GM12878 (cell line): ENCODE data around the gene DCBLD2. TPM values are rescaled to one million over a fixed set of nuclear protein-coding genes. Genes with fewer than 3 reads are reported as not detected.

Experiments
- ATAC-seq: fragments of 200-7000 bp; cut with Tn5 transposase; 3 replicates; pipeline ENCODE4 v1.9.1; 2020; ENCODE audit warnings: mild to moderate bottlenecking, moderate library complexity
- BruUV-seq: library from RNA; stranded (reverse); fragments of 400-500 nt; replicated peaks from 2 replicates; lab custom pipeline; 2021; lab: Mats Ljungman, UMichigan
- CTCF ChIA-PET: fragments of 300-600 bp; sonication (Branson Sonifier 250); formaldehyde crosslinking; extraction: SDS; loops from one replicate; lab custom pipeline; 2021; ENCODE audit warnings: inconsistent platforms; lab: Yijun Ruan, JAX
- POLR2A ChIA-PET: fragments of 350-600 bp; formaldehyde crosslinking; extraction: SDS; loops from one replicate; lab custom pipeline; 2021; ENCODE audit warnings: inconsistent platforms; lab: Charles Lee
- RAD21 ChIA-PET: fragments of 300-600 bp; sonication (Branson Sonifier 250); formaldehyde crosslinking; loops from one replicate; lab custom pipeline; 2023; ENCODE audit warnings: antibody characterized with exemption; ENCODE audit not compliant: unreplicated experiment; lab: Charles Lee
- SMC1A ChIA-PET: fragments of 300-600 bp; sonication (Branson Sonifier 250); formaldehyde crosslinking; loops from one replicate; lab custom pipeline; 2023; ENCODE audit not compliant: unreplicated experiment, uncharacterized antibody; lab: Charles Lee
- DNase-seq: peaks from one replicate; pipeline ENCODE4 v3.0.0-alpha.2; 2011; ENCODE audit warnings: low read depth, low spot score
- FAIRE-seq: peaks from 3 replicates; lab custom pipeline; 2011; peaks lifted over from hg19 to GRCh38; lab: Jason Lieb, UNC
- H2AFZ ChIP-seq: 2 replicates; pipeline ENCODE4 v1.6.0; 2011; ENCODE audit warnings: low read depth, low read length, control low read depth; ENCODE audit not compliant: control insufficient read depth
- H3K27ac ChIP-seq: 2 replicates; pipeline ENCODE4 v1.5.1; 2011; ENCODE audit warnings: control low read depth; ENCODE audit not compliant: control insufficient read depth, insufficient read depth
- H3K27me3 ChIP-seq, 2 experiments: replicated peaks in 1 of 2; 2 replicates each; pipeline versions ENCODE4 v1.6.0 to v1.6.1; 2011; ENCODE audit warnings: low read length in 1 of 2; ENCODE audit not compliant: control insufficient read depth in 2 of 2, insufficient read depth in 2 of 2
- H3K36me3 ChIP-seq, 2 experiments: 2 replicates each; pipeline ENCODE4 v1.5.1; 2011; ENCODE audit warnings: low read length in 1 of 2; ENCODE audit not compliant: control insufficient read depth in 2 of 2, insufficient read depth in 2 of 2
- H3K4me1 ChIP-seq: 2 replicates; pipeline ENCODE4 v1.6.1; 2011; ENCODE audit warnings: mild to moderate bottlenecking, low read length, moderate library complexity, mixed read lengths; ENCODE audit not compliant: control insufficient read depth, insufficient read depth
- H3K4me2 ChIP-seq: 2 replicates; pipeline ENCODE4 v1.6.0; 2011; ENCODE audit warnings: control low read depth; ENCODE audit not compliant: control insufficient read depth, insufficient read depth
- H3K4me3 ChIP-seq: fragments of 200-600 bp; sonication (generic); 2 replicates; pipeline ENCODE4 v1.5.1; 2016
- H3K79me2 ChIP-seq: 2 replicates; pipeline ENCODE4 v1.6.0; 2011; ENCODE audit warnings: low read length; ENCODE audit not compliant: control insufficient read depth, insufficient read depth
- H3K9ac ChIP-seq: 2 replicates; pipeline ENCODE4 v1.8.0; 2011; ENCODE audit warnings: low read length, control low read depth, mixed read lengths; ENCODE audit not compliant: control insufficient read depth, insufficient read depth
- H3K9me3 ChIP-seq: replicated peaks from 3 replicates; pipeline ENCODE4 v1.5.1; 2011; ENCODE audit warnings: mild to moderate bottlenecking, low read length; ENCODE audit not compliant: control insufficient read depth, insufficient read depth
- H4K20me1 ChIP-seq: 2 replicates; pipeline ENCODE4 v1.6.0; 2011; ENCODE audit not compliant: control insufficient read depth, insufficient read depth
- CHD4 ChIP-seq: fragments of 200-600 bp; sonication (generic); IDR thresholded peaks from 2 replicates; pipeline ENCODE4 v1.6.1; 2016; ENCODE audit warnings: mild to moderate bottlenecking
- CUX1 ChIP-seq: IDR thresholded peaks from 2 replicates; pipeline ENCODE4 v1.6.1; 2012; ENCODE audit warnings: improper control_type of control experiment, low read depth, low read length; ENCODE audit not compliant: insufficient replicate concordance
- GABPA ChIP-seq: IDR thresholded peaks from 2 replicates; pipeline ENCODE4 v1.6.1; 2014; ENCODE audit warnings: antibody characterized with exemption, low read depth, mild to moderate bottlenecking, inconsistent platforms
- IKZF2 ChIP-seq, 2 experiments: fragments of 450-650 bp; IDR thresholded peaks; 2 replicates each; pipeline ENCODE4 v1.6.1; 2017; ENCODE audit warnings: mild to moderate bottlenecking in 2 of 2, moderate library complexity in 2 of 2
- KLF5 ChIP-seq: fragments of 450-650 bp; IDR thresholded peaks from 2 replicates; pipeline ENCODE4 v1.6.1; 2014; ENCODE audit warnings: mild to moderate bottlenecking; ENCODE audit not compliant: partially characterized antibody
- MYC ChIP-seq: IDR thresholded peaks from 2 replicates; pipeline ENCODE4 v1.6.1; 2011; ENCODE audit warnings: mild to moderate bottlenecking, low read length, moderate library complexity, inconsistent platforms; ENCODE audit not compliant: insufficient read depth, insufficient replicate concordance, insufficient read length, severe bottlenecking
- TCF7 ChIP-seq: IDR thresholded peaks from 2 replicates; pipeline ENCODE4 v1.6.1; 2014; ENCODE audit warnings: antibody characterized with exemption, borderline replicate concordance
- WGBS: methylation state at CpG from one replicate; pipeline ENCODE4 v1.1.6; 2016; ENCODE audit warnings: low lambda C conversion rate; ENCODE audit not compliant: insufficient replicate concordance, insufficient coverage; ENCODE audit errors: missing lambda C conversion rate; 5-methylcytosine and 5-hydroxymethylcytosine counted together
- in situ Hi-C: fragments of 300-500 bp; cut with MboI; formaldehyde crosslinking; loops from 9 replicates; pipeline ENCODE4 v1.14.3; 2018; ENCODE audit warnings: mixed read lengths
- intact Hi-C: fragments of 100-400 bp; cut with micrococcal nuclease; formaldehyde crosslinking; loops from one replicate; pipeline ENCODE4 v1.14.2; 2022; ENCODE audit not compliant: unreplicated experiment
- polyA plus RNA-seq, 11 experiments: library from polyadenylated mRNA; depleted of rRNA in 4 of 11; unstranded in 6 of 11; stranded (reverse) in 5 of 11; fragments of >200 nt; fragmentation: Nextera tagmentation in 4 of 11; fragmentation: Illumina TruSeq in 1 of 11; extraction: Ambion mirVana in 4 of 11; extraction: Trizol in 1 of 11; gene quantifications; 1 replicate in 1 of 11; 2 replicates in 10 of 11; pipeline versions ENCODE4 v1.2.1 to v1.2.3, GENCODE V29; 2011 to 2016; ENCODE audit warnings: inconsistent platforms in 2 of 11, missing spikeins in 2 of 11, low read depth in 1 of 11
- total RNA-seq, 4 experiments: library from RNA; depleted of rRNA in 3 of 4; stranded (reverse); fragments of >200 nt in 3 of 4; fragmentation: Illumina TruSeq in 1 of 4; extraction: Trizol in 1 of 4; gene quantifications; 2 replicates each; pipeline versions ENCODE4 v1.2.1 to v1.2.3, GENCODE V29; 2013 to 2021
- TF ChIP-seq, protein P1 (sequence below): fragments of 450-650 bp; IDR thresholded peaks from 2 replicates; pipeline ENCODE4 v1.6.1; 2017; ENCODE audit warnings: mild to moderate bottlenecking

Gene DCBLD2
- total and polyA plus RNA-seq, 10 of the 15 experiments (the other 5 are each of a cell fraction or from before 2014, with no cell fraction given) = 1.6 to 5.9 (median 4.7) TPM

GRCh38 chr3:98903099-98903498 is 1.6 kb upstream of the DCBLD2 start (continued):
- TF ChIP-seq TCF7 (no peak), CUX1 (no peak)
- TF ChIP-seq, protein P1, sequence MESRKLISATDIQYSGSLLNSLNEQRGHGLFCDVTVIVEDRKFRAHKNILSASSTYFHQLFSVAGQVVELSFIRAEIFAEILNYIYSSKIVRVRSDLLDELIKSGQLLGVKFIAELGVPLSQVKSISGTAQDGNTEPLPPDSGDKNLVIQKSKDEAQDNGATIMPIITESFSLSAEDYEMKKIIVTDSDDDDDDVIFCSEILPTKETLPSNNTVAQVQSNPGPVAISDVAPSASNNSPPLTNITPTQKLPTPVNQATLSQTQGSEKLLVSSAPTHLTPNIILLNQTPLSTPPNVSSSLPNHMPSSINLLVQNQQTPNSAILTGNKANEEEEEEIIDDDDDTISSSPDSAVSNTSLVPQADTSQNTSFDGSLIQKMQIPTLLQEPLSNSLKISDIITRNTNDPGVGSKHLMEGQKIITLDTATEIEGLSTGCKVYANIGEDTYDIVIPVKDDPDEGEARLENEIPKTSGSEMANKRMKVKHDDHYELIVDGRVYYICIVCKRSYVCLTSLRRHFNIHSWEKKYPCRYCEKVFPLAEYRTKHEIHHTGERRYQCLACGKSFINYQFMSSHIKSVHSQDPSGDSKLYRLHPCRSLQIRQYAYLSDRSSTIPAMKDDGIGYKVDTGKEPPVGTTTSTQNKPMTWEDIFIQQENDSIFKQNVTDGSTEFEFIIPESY = no peak

- RAD21 ChIA-PET = interaction anchor here (0.7 to 1.1 kb wide), 5 partner anchors 18 to 405 kb away, joined by 3 to 6 read pairs (median 4); no protein-coding TSS in a partner anchor
- no peaks in the 10 kb centered on the region for H3K36me3 ChIP-seq
- H3K4me3 ChIP-seq = peak overlapping the region; percentile 71
- peak overlapping the region; percentile 92 for H3K4me2 ChIP-seq
- no peaks in the 10 kb centered on the region; the same call in 1 of the 2 replicates for H3K79me2 ChIP-seq
- H3K9ac ChIP-seq = peak overlapping the region; percentile 93
- TF ChIP-seq GABPA (no peak), IKZF2 (IDR thresholded peaks at IDR 0.05) (0 out of 4 replicates have a peak, but pooled peaks of 1 of the 2 experiments have one; percentile 6), MYC (no peak), KLF5 (no peak), CHD4 (no peak)
- intact Hi-C loops = loop anchor here (5.0 to 10.0 kb wide), 3 partner anchors 75 to 1138 kb away; partner anchors contain the start of gene ARL6
- WGBS = 50% methylated on average over 4 of the region's 4 CpGs
- FAIRE-seq (no peak), DNase-seq (no peak), ATAC-seq (no peak)
- no peaks in the 10 kb centered on the region for H3K9me3 ChIP-seq
- SMC1A ChIA-PET = interaction anchor here (0.8 to 1.6 kb wide), 6 partner anchors 9 to 301 kb away, joined by 3 to 7 read pairs (median 4); no protein-coding TSS in a partner anchor
- POLR2A ChIA-PET = interaction anchor here (0.6 to 0.7 kb wide), 3 partner anchors 18 to 938 kb away, joined by 3 to 6 read pairs (median 4); no protein-coding TSS in a partner anchor
- H3K27ac ChIP-seq = peak overlapping the region; percentile 91
- no peaks in the 10 kb centered on the region for H4K20me1 ChIP-seq
- peak overlapping the region; percentile 94 for H2AFZ ChIP-seq
- CTCF ChIA-PET = interaction anchor here (0.7 to 1.4 kb wide), 6 partner anchors 10 to 973 kb away, joined by 3 to 6 read pairs (median 4); no protein-coding TSS in a partner anchor
- TSS peak; percentile 96 for BruUV-seq
- no peaks in the 10 kb centered on the region for H3K4me1 ChIP-seq
- in situ Hi-C loops = no loop called here
- no peaks in the 10 kb centered on the region for H3K27me3 ChIP-seq
Observed at GRCh38 chr3:98902351-98902740, 851 bp upstream of the DCBLD2 start.
